Transverse colon (tissue), 4 donors: ENCODE measurements around the gene TNFAIP3.

Experiments used
- EP300 ChIP-seq: sonication (generic); formaldehyde crosslinking; IDR thresholded peaks from one replicate; pipeline ENCODE4 v1.6.1; 2017; ENCODE audit warnings: antibody characterized with exemption, low read depth
- POLR2AphosphoS5 ChIP-seq, 3 donors: sonication (generic); formaldehyde crosslinking; IDR thresholded peaks; one replicate each; pipeline ENCODE4 v1.6.1; 2016; ENCODE audit warnings: antibody characterized with exemption in 3 of 3
- TF ChIP-seq, protein P1 (sequence below), 5 experiments: fragments of 200-600 bp in 3 of 5; fragments of 450-650 bp in 2 of 5; sonication (generic) in 3 of 5; IDR thresholded peaks; 1 replicate in 2 of 5; 2 replicates in 3 of 5; pipeline ENCODE4 v1.5.1; 2016 to 2017; ENCODE audit warnings: antibody characterized with exemption in 5 of 5, inconsistent platforms in 3 of 5, mild to moderate bottlenecking in 2 of 5, moderate library complexity in 1 of 5

DNA sequence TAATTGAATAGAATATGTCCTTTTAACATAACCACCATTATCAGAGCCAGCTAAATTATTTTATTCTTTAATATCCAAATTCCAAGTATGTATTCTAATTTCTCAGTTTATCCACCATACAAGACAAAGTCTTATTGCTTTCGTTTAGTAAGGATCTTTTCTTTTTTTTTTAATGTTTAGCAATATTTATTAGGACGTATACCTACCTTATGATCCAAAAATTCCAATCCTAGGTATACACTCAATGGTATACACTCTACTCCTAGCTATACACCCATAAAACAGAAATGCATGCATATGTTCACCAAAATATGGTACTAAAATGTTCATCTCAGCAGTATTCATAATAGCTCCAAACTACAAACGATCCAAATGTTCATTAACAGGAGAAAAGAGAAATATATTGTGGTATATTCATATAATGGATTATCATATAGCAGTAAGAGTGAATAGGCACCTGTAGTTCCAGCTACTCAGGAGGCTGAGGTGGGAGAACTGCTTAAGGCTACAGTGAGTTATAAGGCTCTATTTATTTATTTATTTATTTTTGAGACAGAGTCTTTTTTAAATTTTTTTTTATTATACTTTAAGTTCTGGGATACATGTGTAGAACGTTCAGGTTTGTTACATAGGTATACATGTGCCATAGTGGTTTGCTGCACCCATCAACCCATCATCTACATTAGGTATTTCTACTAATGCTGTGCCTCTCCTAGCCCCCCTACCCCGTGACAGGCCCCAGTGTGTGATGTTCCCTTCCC, 17.3 kb downstream of the TNFAIP3 start:
- TF ChIP-seq POLR2AphosphoS5 (IDR thresholded peaks at IDR 0.05) (no peak), EP300 (no peak)
- TF ChIP-seq, protein P1, sequence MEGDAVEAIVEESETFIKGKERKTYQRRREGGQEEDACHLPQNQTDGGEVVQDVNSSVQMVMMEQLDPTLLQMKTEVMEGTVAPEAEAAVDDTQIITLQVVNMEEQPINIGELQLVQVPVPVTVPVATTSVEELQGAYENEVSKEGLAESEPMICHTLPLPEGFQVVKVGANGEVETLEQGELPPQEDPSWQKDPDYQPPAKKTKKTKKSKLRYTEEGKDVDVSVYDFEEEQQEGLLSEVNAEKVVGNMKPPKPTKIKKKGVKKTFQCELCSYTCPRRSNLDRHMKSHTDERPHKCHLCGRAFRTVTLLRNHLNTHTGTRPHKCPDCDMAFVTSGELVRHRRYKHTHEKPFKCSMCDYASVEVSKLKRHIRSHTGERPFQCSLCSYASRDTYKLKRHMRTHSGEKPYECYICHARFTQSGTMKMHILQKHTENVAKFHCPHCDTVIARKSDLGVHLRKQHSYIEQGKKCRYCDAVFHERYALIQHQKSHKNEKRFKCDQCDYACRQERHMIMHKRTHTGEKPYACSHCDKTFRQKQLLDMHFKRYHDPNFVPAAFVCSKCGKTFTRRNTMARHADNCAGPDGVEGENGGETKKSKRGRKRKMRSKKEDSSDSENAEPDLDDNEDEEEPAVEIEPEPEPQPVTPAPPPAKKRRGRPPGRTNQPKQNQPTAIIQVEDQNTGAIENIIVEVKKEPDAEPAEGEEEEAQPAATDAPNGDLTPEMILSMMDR (IDR thresholded peaks at IDR 0.05), result no peak
